Measurements from ENCODE around the gene F9. TPM values are rescaled to one million over a fixed set of nuclear protein-coding genes. Genes with fewer than 3 reads are reported as not detected.
"Not testable (repeated sequence)": the region's sequence is repeated elsewhere in the genome, so short reads cannot be mapped to it uniquely, and the experiment has no call there.

Gene F9
- total RNA-seq, result not detected in 2 replicates

DNA sequence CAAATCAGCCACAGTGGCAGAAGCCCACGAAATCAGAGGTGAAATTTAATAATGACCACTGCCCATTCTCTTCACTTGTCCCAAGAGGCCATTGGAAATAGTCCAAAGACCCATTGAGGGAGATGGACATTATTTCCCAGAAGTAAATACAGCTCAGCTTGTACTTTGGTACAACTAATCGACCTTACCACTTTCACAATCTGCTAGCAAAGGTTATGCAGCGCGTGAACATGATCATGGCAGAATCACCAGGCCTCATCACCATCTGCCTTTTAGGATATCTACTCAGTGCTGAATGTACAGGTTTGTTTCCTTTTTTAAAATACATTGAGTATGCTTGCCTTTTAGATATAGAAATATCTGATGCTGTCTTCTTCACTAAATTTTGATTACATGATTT is at the start of gene F9:
Gene F9, plus strand, starts transcription at position 190 of the 400 bp plus-strand sequence. Its CDS starts 26 bp downstream, at position 216.
- intact Hi-C loops (cut with micrococcal nuclease), result no loop called here

DNA sequence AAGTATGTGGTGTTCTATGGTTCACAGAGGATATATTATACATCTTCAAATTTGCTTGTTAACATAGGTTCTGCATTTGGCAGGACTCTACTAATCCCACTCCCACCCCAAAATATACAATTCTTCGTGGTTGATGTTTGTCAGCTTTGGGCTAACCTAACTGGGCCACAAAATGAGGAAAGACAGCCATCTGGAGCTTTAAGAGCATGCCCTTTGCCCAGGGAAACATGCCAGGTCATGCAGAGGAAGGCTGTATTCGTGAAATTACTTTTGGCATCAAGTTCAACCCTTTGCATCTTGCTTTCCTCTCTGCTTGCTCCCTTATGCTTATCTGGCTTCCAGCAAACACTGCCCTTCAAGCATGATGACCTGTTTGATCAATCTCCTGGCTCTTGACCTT is 46.8 kb upstream of the F9 start:
- intact Hi-C loops (cut with micrococcal nuclease), result no loop called here

DNA sequence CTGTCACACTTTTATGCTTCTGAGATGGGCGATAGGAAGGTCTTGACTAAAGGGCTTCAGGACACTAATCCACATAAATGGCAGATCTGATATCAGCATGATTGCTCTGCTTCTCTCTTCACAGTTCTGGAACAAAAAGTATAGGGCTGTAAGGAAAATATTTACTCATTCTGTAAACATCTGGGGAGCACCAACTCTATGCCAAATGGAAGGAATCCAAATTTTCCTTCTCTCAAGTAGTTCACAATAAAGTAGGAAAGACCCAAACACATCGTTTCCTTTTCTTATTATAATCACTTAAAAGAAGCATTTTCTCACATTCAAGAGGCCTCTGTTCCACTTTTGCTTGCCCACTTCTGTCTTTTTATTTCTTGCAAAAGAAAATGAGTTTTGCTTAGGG is 45.9 kb upstream of the F9 start:
- intact Hi-C loops (cut with micrococcal nuclease), result no loop called here

GRCh38 chrX:139495324-139495723 is 35.2 kb upstream of the F9 start:
- intact Hi-C loops (cut with micrococcal nuclease), result no loop called here

DNA sequence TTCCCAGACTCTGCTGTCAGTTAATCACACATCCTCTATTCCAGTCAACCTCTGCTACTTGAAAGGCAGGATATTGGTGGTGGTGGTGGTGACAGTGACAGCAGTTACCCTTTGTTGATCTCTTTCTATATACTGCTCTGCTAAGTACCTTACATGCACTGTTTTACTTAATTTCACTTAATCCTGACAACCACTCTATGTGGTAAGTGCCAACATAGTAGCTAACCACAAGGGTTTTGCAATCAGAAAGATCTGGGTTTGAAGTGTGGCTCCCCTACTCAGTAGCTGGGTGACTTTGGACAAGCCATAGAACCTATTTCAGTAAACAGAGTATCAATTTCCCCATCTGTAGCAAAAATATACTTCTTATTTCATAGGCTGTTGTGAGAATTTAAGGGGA is 24.2 kb upstream of the F9 start:
- intact Hi-C loops (cut with micrococcal nuclease), result no loop called here

- intact Hi-C loops (cut with micrococcal nuclease), result no loop called here
Measured at GRCh38 chrX:139508099-139508498, 22.4 kb upstream of the F9 start.

DNA sequence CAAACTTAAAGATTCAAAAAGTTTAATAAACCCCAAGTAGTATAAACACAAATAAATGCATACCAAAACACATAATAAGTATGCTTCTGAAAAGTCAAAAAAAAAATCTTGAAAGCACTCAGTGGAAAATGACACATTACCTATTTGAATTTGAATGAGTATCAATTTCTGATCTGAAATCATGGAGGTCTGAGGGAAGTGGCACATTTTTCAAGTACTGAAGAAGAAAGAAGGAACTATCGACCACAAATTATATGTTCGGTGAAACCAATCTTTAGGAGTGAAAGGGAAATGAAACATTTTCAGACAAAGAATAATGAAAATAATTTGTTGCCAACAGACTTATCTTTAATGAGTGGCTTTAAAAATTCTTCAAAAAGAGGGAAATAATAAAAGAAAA is 12.1 kb upstream of the F9 start:
- intact Hi-C loops (cut with micrococcal nuclease), result no loop called here

GRCh38 chrX:139528829-139529228 is 1.7 kb upstream of the F9 start:
- intact Hi-C loops (cut with micrococcal nuclease), result not testable (repeated sequence)

DNA sequence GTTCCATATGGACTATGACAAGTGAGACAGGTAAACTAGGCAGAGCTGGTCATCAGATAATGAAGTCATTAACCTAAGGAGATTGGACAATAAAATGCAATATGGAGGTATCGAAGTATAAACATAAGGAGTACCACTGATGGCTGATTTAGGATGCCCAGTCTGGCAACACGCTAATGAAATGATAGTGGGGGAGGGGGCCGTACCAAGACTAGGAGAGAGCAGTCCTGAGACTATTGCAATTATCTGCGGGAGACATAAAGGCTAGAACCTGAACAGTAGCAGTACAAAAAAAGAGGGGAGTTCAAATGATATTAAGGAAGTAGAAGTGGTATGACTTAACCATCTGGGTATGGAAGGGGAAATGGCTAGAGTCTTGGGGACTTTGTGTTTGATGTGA is 2.3 kb downstream of the F9 start:
- intact Hi-C loops (cut with micrococcal nuclease), result no loop called here

DNA sequence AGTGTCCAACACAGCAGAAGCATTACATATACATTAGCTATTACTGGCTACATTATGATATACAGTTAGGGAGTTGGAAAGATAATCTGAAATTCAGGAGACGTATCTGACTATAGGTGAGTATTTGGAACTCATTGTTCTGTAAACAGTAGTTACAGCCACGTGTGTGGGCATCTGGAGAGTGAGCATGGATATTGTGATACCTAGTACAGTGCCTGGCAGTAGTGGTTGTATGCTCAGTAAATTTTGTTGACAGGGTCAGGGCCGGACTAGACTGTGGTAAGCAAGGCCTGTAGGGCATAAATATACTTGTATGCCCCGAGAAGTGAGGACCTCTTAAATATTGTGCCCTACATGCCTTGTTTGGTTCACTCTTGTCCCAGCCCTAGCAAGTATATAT is 2.9 kb downstream of the F9 start:
- intact Hi-C loops (cut with micrococcal nuclease), result no loop called here

DNA sequence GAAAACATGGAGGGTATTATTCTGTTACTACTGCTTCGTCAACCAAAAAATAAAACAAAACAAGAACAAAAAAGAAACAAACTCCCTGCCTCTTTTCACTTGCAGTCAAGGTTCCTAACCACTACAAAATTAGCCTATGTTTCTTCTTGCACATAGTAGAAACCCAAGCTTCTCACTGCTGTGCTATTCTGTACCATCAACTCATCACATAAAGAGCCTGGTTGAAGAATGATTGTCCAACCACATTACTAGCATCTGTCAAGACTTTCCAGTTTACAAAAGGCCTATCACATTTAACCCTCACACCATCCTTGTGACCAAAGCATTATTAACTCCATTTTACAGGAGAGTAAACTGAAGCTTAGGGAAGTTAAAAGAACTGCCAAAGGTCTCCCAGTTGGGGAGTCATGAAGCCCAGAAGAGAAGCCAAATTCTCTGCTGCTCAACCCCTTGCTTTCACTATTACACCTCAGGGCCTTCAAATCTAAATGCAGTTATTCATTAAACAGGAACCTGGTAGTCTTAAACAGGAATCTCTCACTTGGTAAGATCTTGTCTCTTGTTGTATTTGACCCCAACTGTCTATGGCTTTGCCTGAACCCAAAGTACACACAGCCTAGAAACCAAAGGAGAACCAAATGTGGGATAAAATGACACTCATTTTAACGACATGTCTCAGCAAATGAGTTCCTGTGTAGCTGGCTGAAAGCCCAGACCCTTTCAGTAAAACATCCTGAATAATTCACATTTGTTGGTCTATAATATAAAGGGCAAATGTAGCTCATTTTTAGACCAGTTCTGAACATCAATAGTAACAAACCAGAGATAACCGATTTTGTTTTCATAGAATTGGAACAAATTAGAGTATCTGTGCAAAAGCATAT is 8.6 kb downstream of the F9 start:
- intact Hi-C loops (cut with micrococcal nuclease), result no loop called here

DNA sequence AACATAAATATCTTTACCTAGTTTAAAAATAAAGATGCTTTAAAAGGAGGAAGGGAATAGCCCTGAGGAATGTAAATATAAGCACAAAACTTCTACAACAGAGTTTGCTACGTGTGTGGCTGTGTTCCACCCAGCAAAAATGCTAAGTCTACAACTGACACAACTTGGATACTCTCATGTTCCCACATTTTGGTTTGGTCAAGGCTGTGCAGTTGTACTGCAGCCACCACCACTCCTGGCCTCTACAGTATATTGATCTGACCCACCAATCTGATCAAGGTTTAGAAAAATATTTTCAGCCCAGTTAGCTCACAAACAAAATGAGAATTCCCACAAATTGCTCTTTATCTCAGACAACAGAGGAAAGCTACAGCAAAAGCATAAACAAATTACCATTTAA is 12.1 kb downstream of the F9 start:
- intact Hi-C loops (cut with micrococcal nuclease), result no loop called here

GRCh38 chrX:139543920-139544319 is 13.4 kb downstream of the F9 start:
- intact Hi-C loops (cut with micrococcal nuclease), result no loop called here

DNA sequence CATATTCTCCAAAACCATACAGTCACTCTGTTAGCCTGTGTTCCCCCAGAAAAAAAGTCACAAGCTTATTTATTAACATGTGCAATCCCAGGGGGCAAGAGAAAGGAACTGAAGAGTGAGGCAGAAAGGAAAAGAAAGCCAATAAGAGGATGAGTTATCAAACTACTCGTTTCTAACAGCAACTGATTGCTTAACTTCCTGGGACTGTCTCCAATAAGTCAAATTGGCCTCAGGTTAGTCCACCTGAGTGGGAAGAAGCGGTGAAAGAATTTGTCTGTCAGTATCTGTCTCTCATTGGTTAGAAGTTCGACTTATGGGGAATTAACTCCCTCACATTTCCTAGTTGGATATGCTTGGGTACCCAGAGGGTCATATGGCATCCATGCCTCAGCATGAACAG is 14.1 kb downstream of the F9 start:
- intact Hi-C loops (cut with micrococcal nuclease), result no loop called here

GRCh38 chrX:139554376-139554775 is 23.8 kb downstream of the F9 start:
- intact Hi-C loops (cut with micrococcal nuclease), result loop anchor here (10.0 kb wide), 1 partner anchor 780 kb away; no protein-coding TSS in a partner anchor

- intact Hi-C loops (cut with micrococcal nuclease), result loop anchor here (10.0 kb wide), 1 partner anchor 780 kb away; no protein-coding TSS in a partner anchor
Measured at GRCh38 chrX:139554991-139555675, 24.6 kb downstream of the F9 start.

DNA sequence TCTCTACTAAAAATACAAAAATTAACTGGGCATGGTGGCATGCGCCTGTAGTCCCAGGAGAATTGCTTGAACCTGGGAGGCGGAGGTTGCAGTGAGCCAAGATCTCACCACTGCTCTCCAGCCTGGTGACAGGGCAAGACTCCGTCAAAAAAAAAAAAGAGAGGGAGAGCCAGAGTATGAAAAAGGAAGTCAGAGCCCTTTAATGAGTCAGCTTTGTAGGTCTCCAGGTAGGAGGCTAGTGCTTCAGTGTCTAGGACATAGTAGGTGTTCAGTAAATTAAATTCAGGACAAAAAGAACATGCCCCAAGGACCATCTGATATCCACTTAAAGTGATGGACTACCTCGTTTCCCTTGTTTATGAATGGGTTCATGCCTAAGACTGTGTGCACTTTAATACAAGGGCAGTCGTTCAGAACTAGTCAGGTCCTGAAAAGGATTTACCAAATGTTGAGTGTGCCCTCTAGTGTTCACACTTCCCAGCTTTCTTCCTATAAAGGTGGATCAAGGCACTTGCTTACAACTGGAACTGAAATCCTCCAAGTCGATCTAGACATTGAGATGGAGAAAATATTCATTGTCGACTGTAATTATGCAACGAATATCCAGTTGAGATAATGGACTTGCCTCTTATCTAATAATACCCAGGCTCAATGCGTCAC is 29.0 kb downstream of the F9 start:
- intact Hi-C loops (cut with micrococcal nuclease), result loop anchor here (10.0 kb wide), 1 partner anchor 785 kb away; no protein-coding TSS in a partner anchor

DNA sequence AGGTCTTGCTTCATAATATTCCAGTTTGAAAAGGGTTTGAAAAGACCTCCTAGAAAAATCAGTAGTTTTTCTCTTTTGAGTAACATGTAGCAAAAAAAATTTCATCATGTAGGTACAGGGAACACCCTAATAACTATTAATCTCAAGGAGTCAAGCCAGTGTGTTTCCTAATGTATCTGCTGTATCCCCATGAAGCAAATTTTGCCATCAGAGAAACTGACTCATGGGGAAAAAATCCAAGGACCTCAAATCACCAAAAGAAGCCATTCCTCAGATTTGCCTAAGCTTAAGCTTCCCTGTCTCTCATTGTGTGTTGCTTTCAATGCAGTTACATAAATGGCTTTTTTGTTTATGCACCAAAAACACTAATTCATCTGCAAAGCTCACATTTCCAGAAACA is 29.7 kb downstream of the F9 start:
- intact Hi-C loops (cut with micrococcal nuclease), result no loop called here

DNA sequence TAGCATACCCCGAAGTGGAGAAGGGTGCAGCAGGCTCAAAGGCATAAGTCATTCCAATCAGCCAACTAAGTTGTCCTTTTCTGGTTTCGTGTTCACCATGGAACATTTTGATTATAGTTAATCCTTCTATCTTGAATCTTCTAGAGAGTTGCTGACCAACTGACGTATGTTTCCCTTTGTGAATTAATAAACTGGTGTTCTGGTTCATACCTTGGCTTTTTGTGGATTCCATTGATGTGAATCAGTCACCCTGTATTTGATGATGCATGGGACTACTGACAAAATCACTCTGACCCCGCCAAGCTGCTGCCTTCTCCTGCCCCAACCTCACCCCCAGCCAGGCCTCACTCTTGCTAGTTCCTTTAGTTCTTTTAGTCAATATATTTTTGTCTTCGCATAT is 32.7 kb downstream of the F9 start:
- intact Hi-C loops (cut with micrococcal nuclease), result no loop called here

DNA sequence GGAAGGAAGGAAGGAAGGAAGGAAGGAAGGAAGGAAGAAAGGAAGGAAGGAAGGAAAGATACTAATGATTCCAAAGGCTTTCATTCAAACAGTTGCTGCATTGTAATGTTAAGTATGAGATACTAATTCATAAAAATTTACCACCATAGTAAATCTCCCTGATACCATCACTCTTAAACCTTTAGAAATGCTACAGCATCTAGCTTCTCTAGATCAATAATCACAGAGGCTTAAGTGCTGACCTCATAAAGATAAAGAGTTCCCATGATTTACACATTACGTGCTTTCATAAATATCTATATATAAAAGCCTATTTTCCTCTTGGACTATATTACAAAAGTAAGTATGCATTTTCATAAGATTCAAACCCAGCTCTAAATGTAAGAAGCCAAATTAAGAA is 36.4 kb downstream of the F9 start:
- intact Hi-C loops (cut with micrococcal nuclease), result no loop called here

DNA sequence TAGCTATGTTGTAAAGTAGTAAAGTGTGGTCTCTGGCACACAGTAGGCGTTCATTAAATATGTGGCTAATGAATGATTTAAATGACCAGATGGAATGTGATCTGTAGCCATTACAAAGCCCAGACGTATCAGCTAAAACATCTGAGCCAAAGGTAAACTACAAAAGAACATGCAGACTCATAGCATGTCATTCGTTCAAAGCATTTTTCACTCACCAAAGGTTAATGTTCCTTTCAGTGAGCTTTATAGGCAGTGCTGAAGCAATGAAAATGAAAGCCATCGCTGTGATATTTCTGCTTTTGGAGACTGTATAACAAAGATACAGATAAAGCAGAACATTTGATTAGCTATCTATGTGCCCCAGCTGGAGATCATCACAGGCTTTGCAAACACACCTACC is 50.5 kb downstream of the F9 start:
- intact Hi-C loops (cut with micrococcal nuclease), result no loop called here

- intact Hi-C loops (cut with micrococcal nuclease), result no loop called here
Measured at GRCh38 chrX:139585613-139586012, 55.1 kb downstream of the F9 start.

Measured in T-helper 2 cell treated with Interferon-gamma antibody and Interleukin-4, amounts not matched to agents 100 ng/mL and 5 ng/mL, for 36 hours (primary cell).